Peyer's patch (tissue), 4 donors: ENCODE results near the gene PACS1. TPM values are rescaled to one million over a fixed set of nuclear protein-coding genes. Genes with fewer than 3 reads are reported as not detected.

Source experiments
- DNase-seq, 3 donors: peaks; one replicate each; pipeline ENCODE4 v3.0.0-alpha.2; 2017 to 2019
- H3K27ac ChIP-seq, 4 donors: fragments of 200-600 bp; sonication (generic); one replicate each; pipeline ENCODE4 v1.5.1; 2016 to 2019
- H3K27me3 ChIP-seq, 2 donors: fragments of 200-600 bp; sonication (generic); one replicate each; pipeline ENCODE4 v1.5.1; 2019
- H3K36me3 ChIP-seq, 3 donors: fragments of 200-600 bp; sonication (generic); one replicate each; pipeline ENCODE4 v1.5.1; 2016 to 2019
- H3K4me1 ChIP-seq, 4 donors: fragments of 200-600 bp; sonication (generic); one replicate each; pipeline ENCODE4 v1.5.1; 2016 to 2019
- H3K4me3 ChIP-seq, 4 donors: fragments of 200-600 bp; sonication (generic); 1 replicate in 3 of 4; 2 replicates in 1 of 4; pipeline ENCODE4 v1.5.1; 2016 to 2019; ENCODE audit warnings: mild to moderate bottlenecking in 1 of 4
- H3K9me3 ChIP-seq, 4 donors: fragments of 200-600 bp; sonication (generic); one replicate each; pipeline ENCODE4 v1.5.1; 2016 to 2019; ENCODE audit warnings: mild to moderate bottlenecking in 1 of 4
- CTCF ChIP-seq, 6 experiments: fragments of 450-650 bp in 4 of 6; fragments of 200-600 bp in 2 of 6; sonication (generic) in 1 of 6; IDR thresholded peaks; one replicate each; pipeline ENCODE4 v1.5.1; 2017 to 2019; ENCODE audit warnings: antibody characterized with exemption in 6 of 6, mild to moderate bottlenecking in 3 of 6, moderate library complexity in 1 of 6
- POLR2A ChIP-seq, 2 donors: fragments of 450-650 bp; IDR thresholded peaks; one replicate each; pipeline ENCODE4 v1.5.1; 2017; ENCODE audit warnings: antibody characterized with exemption in 2 of 2, mild to moderate bottlenecking in 2 of 2, moderate library complexity in 2 of 2
- total RNA-seq, 4 donors: library from RNA; depleted of rRNA; stranded (reverse); fragments of >200 nt; gene quantifications; one replicate each; pipeline ENCODE4 v1.1.0, GENCODE V29; 2016

Gene PACS1
- total RNA-seq, 4 donors from 2014 or later: 10.3 to 52.0 (median 22.3) TPM

- TF ChIP-seq CTCF (IDR thresholded peaks at IDR 0.05) (no peak), POLR2A (IDR thresholded peaks at IDR 0.05) (no peak)
- no peaks in the 10 kb centered on the region for H3K9me3 ChIP-seq
- no peak overlapping the region for H3K27ac ChIP-seq
- H3K27me3 ChIP-seq: no peaks in the 10 kb centered on the region
- DNase-seq: no peak
- no peaks in the 10 kb centered on the region for H3K36me3 ChIP-seq
- no peak overlapping the region for H3K4me3 ChIP-seq
- peaks cover 0 to 4% (median 0%) of the 10 kb centered on the region in 4 donors for H3K4me1 ChIP-seq
These were observed 27.7 kb upstream of the PACS1 start for GRCh38 chr11:66042227-66042995.

DNA sequence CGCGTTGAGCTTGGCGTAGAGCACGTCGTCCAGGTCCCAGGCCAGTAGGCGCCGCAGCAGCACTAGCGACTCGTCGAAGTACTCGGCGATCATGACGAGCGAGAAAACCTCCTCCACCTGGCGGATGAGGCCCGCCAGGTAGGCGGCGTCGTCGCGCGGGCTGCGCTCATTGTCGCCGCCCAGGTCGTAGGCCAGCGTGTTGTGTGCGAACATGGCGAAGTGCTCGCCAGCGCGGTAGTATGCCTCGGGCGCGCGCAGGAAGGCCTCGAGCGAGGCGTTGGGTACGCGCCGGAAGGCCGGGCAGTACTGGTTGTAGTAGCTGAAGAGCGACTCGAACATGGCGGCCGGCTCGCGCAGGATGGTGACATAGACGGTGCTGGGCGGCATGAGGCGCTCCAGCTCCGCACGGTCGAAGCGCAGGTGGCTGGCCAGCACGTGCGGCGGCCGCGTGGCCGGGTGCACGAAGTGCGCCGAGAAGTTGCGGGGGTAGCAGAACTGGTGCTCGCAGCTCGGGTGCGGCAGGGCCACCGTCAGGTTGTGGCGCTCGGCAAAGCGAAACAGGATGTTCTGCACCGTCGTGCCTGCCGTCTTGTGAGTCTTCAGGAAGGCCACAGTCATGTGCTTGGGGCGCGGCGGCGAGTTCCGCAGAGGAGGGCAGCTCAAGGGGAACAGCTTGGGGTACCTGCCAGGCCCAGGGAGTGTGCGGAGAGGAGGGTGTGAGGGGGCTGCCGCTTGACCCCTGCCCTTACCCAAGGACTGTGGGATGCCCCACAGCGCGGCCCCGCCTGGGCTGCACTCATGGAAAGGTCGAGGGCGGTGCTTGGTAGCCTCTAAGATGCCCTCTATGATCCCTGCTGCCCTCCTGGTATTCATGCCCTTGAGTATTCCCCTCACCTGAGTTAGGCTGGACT lies 26.8 kb upstream of the PACS1 start:
- Histone ChIP-seq H3K4me1 (peaks cover 0 to 4% (median 0%) of the 10 kb centered on the region in 4 donors), H3K27me3 (no peaks in the 10 kb centered on the region), H3K36me3 (no peaks in the 10 kb centered on the region), H3K9me3 (no peaks in the 10 kb centered on the region), H3K27ac (no peak overlapping the region), H3K4me3 (no peak overlapping the region)
- DNase-seq: no peak
- no peak for TF ChIP-seq CTCF (IDR thresholded peaks at IDR 0.05)
- TF ChIP-seq POLR2A (IDR thresholded peaks at IDR 0.05): no peak

- peak overlapping the region in 1 of 4 donors; percentile 17 for H3K4me3 ChIP-seq
- no peak for DNase-seq
- H3K36me3 ChIP-seq: no peaks in the 10 kb centered on the region
- TF ChIP-seq POLR2A (IDR thresholded peaks at IDR 0.05) (no peak), CTCF (IDR thresholded peaks at IDR 0.05) (no peak)
- H3K9me3 ChIP-seq: no peaks in the 10 kb centered on the region
- H3K4me1 ChIP-seq: peaks cover 0 to 4% (median 0%) of the 10 kb centered on the region in 4 donors
- no peak overlapping the region for H3K27ac ChIP-seq
- no peaks in the 10 kb centered on the region for H3K27me3 ChIP-seq
These were observed 25.3 kb upstream of the PACS1 start for GRCh38 chr11:66044757-66045156.

DNA sequence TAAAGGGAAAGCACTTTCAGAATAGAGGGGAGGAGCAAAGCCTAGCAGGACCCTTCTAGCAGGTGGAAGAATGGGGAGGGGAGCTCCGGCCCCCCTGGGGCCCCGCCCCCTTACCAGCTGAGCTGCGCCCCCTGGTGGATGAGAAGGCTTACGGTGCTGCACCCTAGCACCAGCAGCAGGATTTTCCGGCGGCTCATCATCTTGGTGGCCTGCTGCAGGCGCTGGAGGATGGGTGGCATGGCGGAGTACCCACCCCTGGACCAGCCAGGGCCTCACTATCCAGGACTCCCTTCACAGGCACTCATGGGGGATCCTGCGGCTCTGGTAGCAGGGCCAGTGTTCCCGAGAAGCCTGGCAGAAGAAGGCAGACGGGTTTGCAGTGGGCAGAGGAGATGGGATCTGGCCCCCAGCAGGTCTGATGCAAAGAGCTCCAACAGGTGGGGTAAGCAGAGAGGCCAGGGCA lies 24.9 kb upstream of the PACS1 start:
- TF ChIP-seq CTCF (IDR thresholded peaks at IDR 0.05) (peak; percentile 74 to 94 (median 80)), POLR2A (IDR thresholded peaks at IDR 0.05) (no peak)
- Histone ChIP-seq H3K27me3 (no peaks in the 10 kb centered on the region), H3K4me1 (peaks cover 0 to 4% (median 0%) of the 10 kb centered on the region in 4 donors), H3K36me3 (no peaks in the 10 kb centered on the region), H3K27ac (no peak overlapping the region), H3K4me3 (peak overlapping the region in 1 of 4 donors; percentile 17), H3K9me3 (no peaks in the 10 kb centered on the region)
- peak; percentile 76 to 90 (median 77) for DNase-seq

DNA sequence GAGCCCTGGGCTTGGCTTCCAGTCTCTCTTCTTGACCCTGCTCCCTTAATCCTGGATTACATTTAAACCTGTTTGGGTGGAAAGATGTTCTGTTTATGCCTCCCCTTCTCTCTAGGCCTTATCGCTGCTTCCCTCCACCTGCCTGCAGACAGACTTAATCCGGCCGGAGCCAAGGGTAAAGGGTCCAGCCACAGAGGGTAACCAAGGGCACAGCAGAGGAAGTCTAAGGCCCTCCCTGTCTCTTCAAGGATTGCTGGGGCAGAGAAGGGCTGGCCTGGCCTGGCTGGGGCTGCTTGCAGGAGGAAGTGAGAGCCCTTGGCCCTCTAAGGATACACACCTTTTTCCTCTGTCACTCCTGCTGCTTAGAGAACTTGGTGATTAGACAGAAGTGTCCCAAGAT lies 23.2 kb upstream of the PACS1 start:
- TF ChIP-seq POLR2A (IDR thresholded peaks at IDR 0.05): no peak
- TF ChIP-seq CTCF (IDR thresholded peaks at IDR 0.05): no peak
- Histone ChIP-seq H3K4me1 (peaks cover 0 to 7% (median 4%) of the 10 kb centered on the region in 4 donors), H3K4me3 (no peak overlapping the region), H3K9me3 (no peaks in the 10 kb centered on the region), H3K36me3 (no peaks in the 10 kb centered on the region), H3K27me3 (no peaks in the 10 kb centered on the region), H3K27ac (no peak overlapping the region)
- no peak for DNase-seq
